NCI-H128 (cell line): ENCODE results near the gene ZNF672.
A peak's percentile ranks its signal among the peaks of the same experiment; 100 is the strongest.
"Not testable (repeated sequence)": the region's sequence is repeated elsewhere in the genome, so short reads cannot be mapped to it uniquely, and the experiment has no call there.

Experiments used
- DNase-seq: peaks from one replicate; lab custom pipeline; 2025; ENCODE audit not compliant: unreplicated experiment; lab: John Stamatoyannopoulos, UW

Gene ZNF672

GRCh38 chr1:248852481-248853405 is 14.7 kb downstream of the ZNF672 start:
- no peak for DNase-seq

GRCh38 chr1:248853663-248854375 is 15.8 kb downstream of the ZNF672 start:
- no peak for DNase-seq

- DNase-seq = no peak
Observed at GRCh38 chr1:248855580-248855979, 17.6 kb downstream of the ZNF672 start.

- DNase-seq = no peak
Observed at GRCh38 chr1:248856176-248856575, 18.2 kb downstream of the ZNF672 start.

GRCh38 chr1:248857201-248857600 is 19.2 kb downstream of the ZNF672 start:
- no peak for DNase-seq

- no peak for DNase-seq
Observed at GRCh38 chr1:248857749-248858095, 19.7 kb downstream of the ZNF672 start.

GRCh38 chr1:248858096-248858890 is 20.3 kb downstream of the ZNF672 start:
- peak; percentile 44 for DNase-seq

GRCh38 chr1:248858891-248859889 is 21.2 kb downstream of the ZNF672 start, which contains the start of gene ZNF692:
Gene ZNF692 (minus strand): TSS chr1:248859085. CDS start chr1:248858309, 776 bp downstream.
- peak; percentile 92 for DNase-seq

GRCh38 chr1:248860007-248860406 is 22.0 kb downstream of the ZNF672 start:
- no peak for DNase-seq

- no peak for DNase-seq
Observed at GRCh38 chr1:248861616-248862015, 23.6 kb downstream of the ZNF672 start.

GRCh38 chr1:248862695-248862997 is 24.6 kb downstream of the ZNF672 start:
- DNase-seq = no peak

- DNase-seq = peak; percentile 74
Observed at GRCh38 chr1:248862998-248863881, 25.2 kb downstream of the ZNF672 start.

GRCh38 chr1:248871837-248872401 is 33.9 kb downstream of the ZNF672 start:
- DNase-seq = no peak

- peak; percentile 48 for DNase-seq
Observed at GRCh38 chr1:248872752-248873408, 34.9 kb downstream of the ZNF672 start.

- peak; percentile 94 for DNase-seq
Observed at GRCh38 chr1:248873409-248873992, 35.5 kb downstream of the ZNF672 start.

- DNase-seq = peak; percentile 74
Observed at GRCh38 chr1:248873993-248874533, 36.0 kb downstream of the ZNF672 start.

GRCh38 chr1:248881261-248881660 is 43.2 kb downstream of the ZNF672 start:
- no peak for DNase-seq

GRCh38 chr1:248882427-248882826 is 44.4 kb downstream of the ZNF672 start:
- not testable (repeated sequence) for DNase-seq
